H9 (cell line): ENCODE results near the gene PARP12. TPM values are rescaled to one million over a fixed set of nuclear protein-coding genes. Genes with fewer than 3 reads are reported as not detected.

Experiments
- DNase-seq: peaks from one replicate; pipeline ENCODE4 v3.0.0-alpha.2; 2017
- H2AFZ ChIP-seq: one replicate; pipeline ENCODE4 v1.6.1; 2013; ENCODE audit warnings: mild to moderate bottlenecking, low read length, control low read depth, moderate library complexity
- H2AK5ac ChIP-seq: 2 replicates; pipeline ENCODE4 v1.6.1; 2013; ENCODE audit warnings: low read length, control low read depth, mixed read lengths; ENCODE audit not compliant: insufficient read length
- H2BK120ac ChIP-seq: one replicate; pipeline ENCODE4 v1.6.1; 2013; ENCODE audit warnings: low read depth, mild to moderate bottlenecking, low read length, control low read depth, inconsistent platforms; ENCODE audit not compliant: poor library complexity, severe bottlenecking
- H2BK12ac ChIP-seq: 2 replicates; pipeline ENCODE4 v1.6.1; 2013; ENCODE audit warnings: low read length, control low read depth, mixed read lengths, low read depth; ENCODE audit not compliant: insufficient read length
- H2BK15ac ChIP-seq: 2 replicates; pipeline ENCODE4 v1.6.1; 2013; ENCODE audit warnings: low read depth, low read length, control low read depth
- H2BK20ac ChIP-seq: one replicate; pipeline ENCODE4 v1.6.1; 2013; ENCODE audit warnings: low read depth, mild to moderate bottlenecking, low read length, control low read depth, inconsistent platforms; ENCODE audit not compliant: poor library complexity, severe bottlenecking
- H2BK5ac ChIP-seq: 2 replicates; pipeline ENCODE4 v1.6.1; 2013; ENCODE audit warnings: low read length, control low read depth, mixed read lengths; ENCODE audit not compliant: insufficient read length
- H3K14ac ChIP-seq: 2 replicates; pipeline ENCODE4 v1.6.1; 2013; ENCODE audit warnings: low read length, control low read depth; ENCODE audit not compliant: insufficient read depth
- H3K18ac ChIP-seq: 2 replicates; pipeline ENCODE4 v1.6.1; 2013; ENCODE audit warnings: low read depth, mild to moderate bottlenecking, mixed read lengths, low read length, control low read depth; ENCODE audit not compliant: insufficient read length
- H3K23ac ChIP-seq: 2 replicates; pipeline ENCODE4 v1.6.1; 2013; ENCODE audit warnings: low read length, control low read depth, mixed read lengths, low read depth; ENCODE audit not compliant: insufficient read length
- H3K23me2 ChIP-seq: 2 replicates; pipeline ENCODE4 v1.6.1; 2013; ENCODE audit warnings: low read depth, mild to moderate bottlenecking, mixed read lengths, low read length, control low read depth; ENCODE audit not compliant: insufficient read length, poor library complexity, severe bottlenecking
- H3K27ac ChIP-seq: 2 replicates; pipeline ENCODE4 v1.5.1; 2013; ENCODE audit warnings: low read length, control low read depth, mixed read lengths, low read depth; ENCODE audit not compliant: insufficient read length
- H3K27me3 ChIP-seq: 2 replicates; pipeline ENCODE4 v1.6.1; 2013; ENCODE audit warnings: low read length, control low read depth, inconsistent platforms; ENCODE audit not compliant: insufficient read depth
- H3K4ac ChIP-seq: 2 replicates; pipeline ENCODE4 v1.6.1; 2013; ENCODE audit warnings: low read depth, mild to moderate bottlenecking, control low read depth, inconsistent platforms, low read length, moderate library complexity
- H3K4me1 ChIP-seq: 2 replicates; pipeline ENCODE4 v1.6.1; 2013; ENCODE audit warnings: low read length, control low read depth, inconsistent platforms; ENCODE audit not compliant: insufficient read depth
- H3K4me2 ChIP-seq: 2 replicates; pipeline ENCODE4 v1.6.1; 2013; ENCODE audit warnings: low read length, control low read depth, mixed read lengths; ENCODE audit not compliant: insufficient read length, insufficient read depth
- H3K56ac ChIP-seq: 2 replicates; pipeline ENCODE4 v1.6.1; 2013; ENCODE audit warnings: low read depth, mild to moderate bottlenecking, mixed read lengths, low read length, control low read depth; ENCODE audit not compliant: insufficient read length
- H3K79me1 ChIP-seq: 2 replicates; pipeline ENCODE4 v1.6.1; 2013; ENCODE audit warnings: low read depth, mild to moderate bottlenecking, moderate library complexity, low read length, control low read depth, inconsistent platforms; ENCODE audit not compliant: insufficient read depth, poor library complexity, severe bottlenecking
- H3K79me2 ChIP-seq: 2 replicates; pipeline ENCODE4 v1.6.1; 2013; ENCODE audit warnings: low read length, control low read depth, inconsistent platforms; ENCODE audit not compliant: insufficient read depth
- H3K9ac ChIP-seq: 2 replicates; pipeline ENCODE4 v1.6.1; 2013; ENCODE audit warnings: low read length, control low read depth, mixed read lengths; ENCODE audit not compliant: insufficient read length; ENCODE audit errors: extremely low read depth
- H3K9me3 ChIP-seq: one replicate; pipeline ENCODE4 v1.6.1; 2013; ENCODE audit warnings: low read depth, low read length, inconsistent platforms; ENCODE audit not compliant: control insufficient read depth
- H3T11ph ChIP-seq: one replicate; pipeline ENCODE4 v1.6.1; 2013; ENCODE audit warnings: mild to moderate bottlenecking, low read length, control low read depth, inconsistent platforms
- H4K20me1 ChIP-seq: one replicate; pipeline ENCODE4 v1.6.1; 2013; ENCODE audit not compliant: control insufficient read depth, insufficient read length, insufficient read depth
- H4K5ac ChIP-seq: 2 replicates; pipeline ENCODE4 v1.6.1; 2013; ENCODE audit warnings: low read depth, mild to moderate bottlenecking, mixed read lengths, low read length, control low read depth; ENCODE audit not compliant: insufficient read length
- H4K8ac ChIP-seq: replicated peaks from 2 replicates; pipeline ENCODE4 v1.6.1; 2013; ENCODE audit warnings: low read length, control low read depth, mixed read lengths, low read depth; ENCODE audit not compliant: insufficient read length
- H4K91ac ChIP-seq: 2 replicates; pipeline ENCODE4 v1.6.1; 2013; ENCODE audit warnings: low read depth, mild to moderate bottlenecking, moderate library complexity, mixed read lengths, low read length, control low read depth; ENCODE audit not compliant: insufficient read length
- H3K27ac Mint-ChIP-seq, 3 experiments: 2 replicates in 2 of 3; 3 replicates in 1 of 3; pipeline ENCODE4 v1.8.0; 2020 to 2021; ENCODE audit warnings: mixed read lengths in 3 of 3, mild to moderate bottlenecking in 1 of 3, moderate library complexity in 1 of 3
- H3K27me3 Mint-ChIP-seq: 2 replicates; pipeline ENCODE4 v1.8.0; 2021; ENCODE audit warnings: low read depth, mild to moderate bottlenecking, moderate library complexity, mixed read lengths
- H3K36me3 Mint-ChIP-seq, 3 experiments: 2 replicates in 2 of 3; 3 replicates in 1 of 3; pipeline ENCODE4 v1.8.0; 2020 to 2021; ENCODE audit warnings: low read depth in 3 of 3, mixed read lengths in 3 of 3; ENCODE audit not compliant: insufficient read depth in 1 of 3
- H3K4me1 Mint-ChIP-seq, 2 experiments: 2 replicates each; pipeline ENCODE4 v1.8.0; 2020; ENCODE audit warnings: mixed read lengths in 2 of 2
- H3K4me3 Mint-ChIP-seq, 2 experiments: 2 replicates in 1 of 2; 3 replicates in 1 of 2; pipeline ENCODE4 v1.8.0; 2020 to 2021; ENCODE audit warnings: mild to moderate bottlenecking in 2 of 2, mixed read lengths in 2 of 2, moderate library complexity in 1 of 2
- H3K9me3 Mint-ChIP-seq, 2 experiments: 2 replicates in 1 of 2; 3 replicates in 1 of 2; pipeline ENCODE4 v1.8.0; 2020; ENCODE audit warnings: mild to moderate bottlenecking in 2 of 2, mixed read lengths in 2 of 2, moderate library complexity in 1 of 2
- CTCF ChIP-seq: fragments of 200-600 bp; sonication (generic); conservative IDR thresholded peaks from 3 replicates; pipeline ENCODE4 v1.8.0; 2021; ENCODE audit warnings: antibody characterized with exemption, mild to moderate bottlenecking
- WGBS: extraction: QIAGEN DNeasy Blood & Tissue Kit; methylation state at CpG from one replicate; pipeline ENCODE4 v1.1.7; 2013; ENCODE audit warnings: missing lambda C conversion rate, low lambda C conversion rate, mixed read lengths; ENCODE audit not compliant: insufficient read length; ENCODE audit errors: extremely low coverage; 5-methylcytosine and 5-hydroxymethylcytosine counted together
- total RNA-seq: library from RNA; stranded (reverse); gene quantifications from 2 replicates; pipeline ENCODE4 v1.2.1, GENCODE V29; 2021

The PARP12 gene
- total RNA-seq, 1 experiment from 2014 or later = 11.8 TPM

- H3K9me3 ChIP-seq = no peaks in the 10 kb centered on the region
- H2BK120ac ChIP-seq = no peak overlapping the region
- no peaks in the 10 kb centered on the region for H3K23me2 ChIP-seq
- no peaks in the 10 kb centered on the region for H3K4me1 ChIP-seq
- H3K18ac ChIP-seq = no peak overlapping the region
- Mint-ChIP-seq H3K4me3 (no peak overlapping the region), H3K27ac (peak overlapping the region in 1 of 3 experiments; percentile 19; a peak in 1 of 7 replicates), H3K27me3 (no peaks in the 10 kb centered on the region; the same call in 1 of the 2 replicates), H3K4me1 (no peaks in the 10 kb centered on the region), H3K9me3 (no peaks in the 10 kb centered on the region), H3K36me3 (peaks cover 0 to 3% (median 0%) of the 10 kb centered on the region in 3 experiments; a peak in 1 of 7 replicates)
- H3K9ac ChIP-seq = no peak overlapping the region
- WGBS = no CpG with 5 or more reads among the region's 3 CpGs
- TF ChIP-seq CTCF = no peak
- H3K14ac ChIP-seq = no peak overlapping the region
- H4K91ac ChIP-seq = no peak overlapping the region
- DNase-seq = no peak
- no peak overlapping the region for H2AFZ ChIP-seq
- H2BK20ac ChIP-seq = no peak overlapping the region
- H4K5ac ChIP-seq = no peak overlapping the region
- no peak overlapping the region for H3K56ac ChIP-seq
- H3K79me2 ChIP-seq = no peaks in the 10 kb centered on the region
- H4K20me1 ChIP-seq = no peaks in the 10 kb centered on the region
- no peaks in the 10 kb centered on the region for H3K79me1 ChIP-seq
- no peak overlapping the region for H3K4me2 ChIP-seq
- no peak overlapping the region for H2BK12ac ChIP-seq
- H3K27me3 ChIP-seq = no peaks in the 10 kb centered on the region
- no peak overlapping the region for H4K8ac ChIP-seq
- no peak overlapping the region for H3K27ac ChIP-seq
- no peak overlapping the region for H2AK5ac ChIP-seq
- H2BK15ac ChIP-seq = no peak overlapping the region
- H3K4ac ChIP-seq = no peak overlapping the region
- H3K23ac ChIP-seq = no peak overlapping the region
- H3T11ph ChIP-seq = no peak overlapping the region
- no peak overlapping the region for H2BK5ac ChIP-seq
Observed at GRCh38 chr7:140019606-140020005, 43.1 kb downstream of the PARP12 start.
